GM12878 (cell line): ENCODE results near the gene HEBP2. TPM values are rescaled to one million over a fixed set of nuclear protein-coding genes. Genes with fewer than 3 reads are reported as not detected.

Experiments
- ATAC-seq: fragments of 200-7000 bp; cut with Tn5 transposase; 3 replicates; pipeline ENCODE4 v1.9.1; 2020; ENCODE audit warnings: mild to moderate bottlenecking, moderate library complexity
- BruUV-seq: library from RNA; stranded (reverse); fragments of 400-500 nt; replicated peaks from 2 replicates; lab custom pipeline; 2021; lab: Mats Ljungman, UMichigan
- CTCF ChIA-PET: fragments of 300-600 bp; sonication (Branson Sonifier 250); formaldehyde crosslinking; extraction: SDS; loops from one replicate; lab custom pipeline; 2021; ENCODE audit warnings: inconsistent platforms; lab: Yijun Ruan, JAX
- POLR2A ChIA-PET: fragments of 350-600 bp; formaldehyde crosslinking; extraction: SDS; loops from one replicate; lab custom pipeline; 2021; ENCODE audit warnings: inconsistent platforms; lab: Charles Lee
- RAD21 ChIA-PET: fragments of 300-600 bp; sonication (Branson Sonifier 250); formaldehyde crosslinking; loops from one replicate; lab custom pipeline; 2023; ENCODE audit warnings: antibody characterized with exemption; ENCODE audit not compliant: unreplicated experiment; lab: Charles Lee
- SMC1A ChIA-PET: fragments of 300-600 bp; sonication (Branson Sonifier 250); formaldehyde crosslinking; loops from one replicate; lab custom pipeline; 2023; ENCODE audit not compliant: unreplicated experiment, uncharacterized antibody; lab: Charles Lee
- DNase-seq: peaks from one replicate; pipeline ENCODE4 v3.0.0-alpha.2; 2011; ENCODE audit warnings: low read depth, low spot score
- FAIRE-seq: peaks from 3 replicates; lab custom pipeline; 2011; peaks lifted over from hg19 to GRCh38; lab: Jason Lieb, UNC
- H2AFZ ChIP-seq: 2 replicates; pipeline ENCODE4 v1.6.0; 2011; ENCODE audit warnings: low read depth, low read length, control low read depth; ENCODE audit not compliant: control insufficient read depth
- H3K27ac ChIP-seq: 2 replicates; pipeline ENCODE4 v1.5.1; 2011; ENCODE audit warnings: control low read depth; ENCODE audit not compliant: control insufficient read depth, insufficient read depth
- H3K27me3 ChIP-seq, 2 experiments: replicated peaks in 1 of 2; 2 replicates each; pipeline versions ENCODE4 v1.6.0 to v1.6.1; 2011; ENCODE audit warnings: low read length in 1 of 2; ENCODE audit not compliant: control insufficient read depth in 2 of 2, insufficient read depth in 2 of 2
- H3K36me3 ChIP-seq, 2 experiments: 2 replicates each; pipeline ENCODE4 v1.5.1; 2011; ENCODE audit warnings: low read length in 1 of 2; ENCODE audit not compliant: control insufficient read depth in 2 of 2, insufficient read depth in 2 of 2
- H3K4me1 ChIP-seq: 2 replicates; pipeline ENCODE4 v1.6.1; 2011; ENCODE audit warnings: mild to moderate bottlenecking, low read length, moderate library complexity, mixed read lengths; ENCODE audit not compliant: control insufficient read depth, insufficient read depth
- H3K4me2 ChIP-seq: 2 replicates; pipeline ENCODE4 v1.6.0; 2011; ENCODE audit warnings: control low read depth; ENCODE audit not compliant: control insufficient read depth, insufficient read depth
- H3K4me3 ChIP-seq: fragments of 200-600 bp; sonication (generic); 2 replicates; pipeline ENCODE4 v1.5.1; 2016
- H3K79me2 ChIP-seq: 2 replicates; pipeline ENCODE4 v1.6.0; 2011; ENCODE audit warnings: low read length; ENCODE audit not compliant: control insufficient read depth, insufficient read depth
- H3K9ac ChIP-seq: 2 replicates; pipeline ENCODE4 v1.8.0; 2011; ENCODE audit warnings: low read length, control low read depth, mixed read lengths; ENCODE audit not compliant: control insufficient read depth, insufficient read depth
- H3K9me3 ChIP-seq: replicated peaks from 3 replicates; pipeline ENCODE4 v1.5.1; 2011; ENCODE audit warnings: mild to moderate bottlenecking, low read length; ENCODE audit not compliant: control insufficient read depth, insufficient read depth
- H4K20me1 ChIP-seq: 2 replicates; pipeline ENCODE4 v1.6.0; 2011; ENCODE audit not compliant: control insufficient read depth, insufficient read depth
- ASH2L ChIP-seq: fragments of 300-600, 200-600 bp; sonication (generic); IDR thresholded peaks from 2 replicates; pipeline ENCODE4 v1.6.1; 2017; ENCODE audit warnings: low read depth, mild to moderate bottlenecking, borderline replicate concordance
- BMI1 ChIP-seq: fragments of 450-650 bp; IDR thresholded peaks from 2 replicates; pipeline ENCODE4 v1.6.1; 2016; ENCODE audit warnings: mild to moderate bottlenecking, moderate library complexity, borderline replicate concordance
- BRCA1 ChIP-seq: IDR thresholded peaks from 2 replicates; pipeline ENCODE4 v1.6.1; 2011; ENCODE audit warnings: low read depth, low read length, improper control_type of control experiment
- E2F8 ChIP-seq: fragments of 450-650 bp; IDR thresholded peaks from 2 replicates; pipeline ENCODE4 v1.6.1; 2018; ENCODE audit warnings: mild to moderate bottlenecking, low read depth, moderate library complexity; ENCODE audit not compliant: partially characterized antibody
- FOS ChIP-seq: IDR thresholded peaks from 3 replicates; pipeline ENCODE4 v1.6.1; 2011; ENCODE audit warnings: borderline replicate concordance; ENCODE audit not compliant: insufficient read length; ENCODE audit errors: extremely low read depth
- IRF4 ChIP-seq: IDR thresholded peaks from 2 replicates; pipeline ENCODE4 v1.6.1; 2011; ENCODE audit warnings: low read depth, low read length
- JUNB ChIP-seq: IDR thresholded peaks from 2 replicates; pipeline ENCODE4 v1.6.1; 2016; ENCODE audit warnings: antibody characterized with exemption, mild to moderate bottlenecking
- NRF1 ChIP-seq: conservative IDR thresholded peaks from 2 replicates; pipeline ENCODE4 v1.6.1; 2011; ENCODE audit warnings: mild to moderate bottlenecking, low read depth, low read length, improper control_type of control experiment
- REST ChIP-seq: IDR thresholded peaks from 2 replicates; pipeline ENCODE4 v1.6.1; 2012; ENCODE audit warnings: mild to moderate bottlenecking, low read depth, low read length
- ZNF687 ChIP-seq: fragments of 450-650 bp; IDR thresholded peaks from 2 replicates; pipeline ENCODE4 v1.6.1; 2017; ENCODE audit warnings: mild to moderate bottlenecking, moderate library complexity
- WGBS: methylation state at CpG from one replicate; pipeline ENCODE4 v1.1.6; 2016; ENCODE audit warnings: low lambda C conversion rate; ENCODE audit not compliant: insufficient replicate concordance, insufficient coverage; ENCODE audit errors: missing lambda C conversion rate; 5-methylcytosine and 5-hydroxymethylcytosine counted together
- in situ Hi-C: fragments of 300-500 bp; cut with MboI; formaldehyde crosslinking; loops from 9 replicates; pipeline ENCODE4 v1.14.3; 2018; ENCODE audit warnings: mixed read lengths
- intact Hi-C: fragments of 100-400 bp; cut with micrococcal nuclease; formaldehyde crosslinking; loops from one replicate; pipeline ENCODE4 v1.14.2; 2022; ENCODE audit not compliant: unreplicated experiment
- polyA plus RNA-seq, 11 experiments: library from polyadenylated mRNA; depleted of rRNA in 4 of 11; unstranded in 6 of 11; stranded (reverse) in 5 of 11; fragments of >200 nt; fragmentation: Nextera tagmentation in 4 of 11; fragmentation: Illumina TruSeq in 1 of 11; extraction: Ambion mirVana in 4 of 11; extraction: Trizol in 1 of 11; gene quantifications; 1 replicate in 1 of 11; 2 replicates in 10 of 11; pipeline versions ENCODE4 v1.2.1 to v1.2.3, GENCODE V29; 2011 to 2016; ENCODE audit warnings: inconsistent platforms in 2 of 11, missing spikeins in 2 of 11, low read depth in 1 of 11
- total RNA-seq, 4 experiments: library from RNA; depleted of rRNA in 3 of 4; stranded (reverse); fragments of >200 nt in 3 of 4; fragmentation: Illumina TruSeq in 1 of 4; extraction: Trizol in 1 of 4; gene quantifications; 2 replicates each; pipeline versions ENCODE4 v1.2.1 to v1.2.3, GENCODE V29; 2013 to 2021

The HEBP2 gene
- total and polyA plus RNA-seq, 10 of the 15 experiments (the other 5 are each of a cell fraction or from before 2014, with no cell fraction given), result 3.8 to 41.8 (median 16.9) TPM

GRCh38 chr6:138464085-138464484 lies 60.1 kb downstream of the HEBP2 start:
- no peak for FAIRE-seq
- 76% methylated on average over 20 of the region's 20 CpGs for WGBS
- H2AFZ ChIP-seq, result no peak overlapping the region
- TF ChIP-seq JUNB (no peak), ASH2L (no peak), BMI1 (no peak), ZNF687 (no peak), NRF1 (no peak), REST (no peak), BRCA1 (no peak), IRF4 (no peak), FOS (no peak), E2F8 (no peak)
- BruUV-seq, result no TSS peak
- no peaks in the 10 kb centered on the region for H4K20me1 ChIP-seq
- ChIA-PET SMC1A (interaction anchor here (0.7 kb wide), 1 partner anchor 131 kb away, joined by 3 read pairs; no protein-coding TSS in a partner anchor), RAD21 (no interaction called here), POLR2A (interaction anchor here (0.7 kb wide), 1 partner anchor 174 kb away, joined by 6 read pairs; no protein-coding TSS in a partner anchor), CTCF (interaction anchor here (0.7 to 1.0 kb wide), 2 partner anchors 10 to 13 kb away, joined by 3 read pairs; no protein-coding TSS in a partner anchor)
- H3K36me3 ChIP-seq, result peaks cover 0 to 4% of the 10 kb centered on the region in 2 experiments; a peak in 2 of 4 replicates
- no peaks in the 10 kb centered on the region for H3K27me3 ChIP-seq
- ATAC-seq, result no peak
- H3K4me1 ChIP-seq, result no peaks in the 10 kb centered on the region
- H3K9ac ChIP-seq, result no peak overlapping the region
- DNase-seq, result no peak
- H3K4me3 ChIP-seq, result no peak overlapping the region
- H3K79me2 ChIP-seq, result no peaks in the 10 kb centered on the region
- in situ Hi-C loops, result no loop called here
- H3K9me3 ChIP-seq, result no peaks in the 10 kb centered on the region
- intact Hi-C loops, result no loop called here
- H3K4me2 ChIP-seq, result no peak overlapping the region
- no peak overlapping the region for H3K27ac ChIP-seq
